ENCODE data around the gene RPS15.

The RPS15 gene

DNA sequence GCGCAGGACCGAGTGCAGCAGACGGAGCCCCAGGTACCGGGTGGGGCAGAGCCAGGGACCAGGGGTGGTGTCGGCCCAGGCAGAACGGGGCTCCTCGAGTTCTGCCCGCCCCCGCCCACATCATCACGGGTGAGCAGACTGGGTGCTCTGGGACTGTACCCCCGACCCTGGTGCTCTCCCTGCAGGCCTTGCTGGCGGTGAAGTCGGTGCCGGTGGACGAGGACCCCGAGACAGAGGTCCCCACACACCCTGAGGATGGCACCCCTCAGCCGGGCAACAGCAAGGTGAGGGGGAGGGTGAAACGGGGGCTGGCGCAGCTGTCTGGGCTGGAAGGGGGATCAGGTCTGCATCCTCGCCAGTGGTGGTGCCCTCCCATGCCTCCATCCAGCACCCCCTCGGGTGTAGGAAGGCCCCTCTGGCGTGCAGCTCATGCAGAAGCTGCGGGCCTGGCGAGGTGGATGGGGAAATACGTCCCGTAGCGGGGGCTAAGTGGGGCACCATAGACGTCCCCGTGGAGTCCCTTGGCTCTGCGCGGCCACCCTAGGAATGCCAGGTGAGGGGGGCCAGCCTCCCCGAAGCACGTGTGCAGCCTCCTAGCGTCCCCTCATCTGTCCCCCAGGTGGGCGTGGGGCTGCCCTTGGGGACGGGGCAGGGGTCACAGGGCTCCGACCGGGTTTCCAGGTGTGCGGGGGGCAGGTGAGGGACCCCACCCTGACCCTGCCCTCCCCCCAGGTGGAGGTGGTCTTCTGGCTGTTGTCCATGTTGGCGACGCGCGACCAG is 18.1 kb downstream of the RPS15 start:
- POLR2A ChIA-PET (ENCODE audit: low non-redundant PET): interaction anchor here (0.8 kb wide), 1 partner anchor 45 kb away, joined by 3 read pairs; no protein-coding TSS in a partner anchor
- no peak overlapping the region; the same call in 1 of the 2 replicates for H3K27ac ChIP-seq
- no peak for DNase-seq (ENCODE audit: low spot score)
- CTCF ChIA-PET: interaction anchor here (0.6 to 1.0 kb wide), 3 partner anchors 11 to 211 kb away, joined by 3 to 4 read pairs (median 3); no protein-coding TSS in a partner anchor
- TF ChIP-seq, protein P1, sequence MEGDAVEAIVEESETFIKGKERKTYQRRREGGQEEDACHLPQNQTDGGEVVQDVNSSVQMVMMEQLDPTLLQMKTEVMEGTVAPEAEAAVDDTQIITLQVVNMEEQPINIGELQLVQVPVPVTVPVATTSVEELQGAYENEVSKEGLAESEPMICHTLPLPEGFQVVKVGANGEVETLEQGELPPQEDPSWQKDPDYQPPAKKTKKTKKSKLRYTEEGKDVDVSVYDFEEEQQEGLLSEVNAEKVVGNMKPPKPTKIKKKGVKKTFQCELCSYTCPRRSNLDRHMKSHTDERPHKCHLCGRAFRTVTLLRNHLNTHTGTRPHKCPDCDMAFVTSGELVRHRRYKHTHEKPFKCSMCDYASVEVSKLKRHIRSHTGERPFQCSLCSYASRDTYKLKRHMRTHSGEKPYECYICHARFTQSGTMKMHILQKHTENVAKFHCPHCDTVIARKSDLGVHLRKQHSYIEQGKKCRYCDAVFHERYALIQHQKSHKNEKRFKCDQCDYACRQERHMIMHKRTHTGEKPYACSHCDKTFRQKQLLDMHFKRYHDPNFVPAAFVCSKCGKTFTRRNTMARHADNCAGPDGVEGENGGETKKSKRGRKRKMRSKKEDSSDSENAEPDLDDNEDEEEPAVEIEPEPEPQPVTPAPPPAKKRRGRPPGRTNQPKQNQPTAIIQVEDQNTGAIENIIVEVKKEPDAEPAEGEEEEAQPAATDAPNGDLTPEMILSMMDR (conservative IDR thresholded peaks at IDR 0.05; ENCODE audit: low read depth): no peak

DNA sequence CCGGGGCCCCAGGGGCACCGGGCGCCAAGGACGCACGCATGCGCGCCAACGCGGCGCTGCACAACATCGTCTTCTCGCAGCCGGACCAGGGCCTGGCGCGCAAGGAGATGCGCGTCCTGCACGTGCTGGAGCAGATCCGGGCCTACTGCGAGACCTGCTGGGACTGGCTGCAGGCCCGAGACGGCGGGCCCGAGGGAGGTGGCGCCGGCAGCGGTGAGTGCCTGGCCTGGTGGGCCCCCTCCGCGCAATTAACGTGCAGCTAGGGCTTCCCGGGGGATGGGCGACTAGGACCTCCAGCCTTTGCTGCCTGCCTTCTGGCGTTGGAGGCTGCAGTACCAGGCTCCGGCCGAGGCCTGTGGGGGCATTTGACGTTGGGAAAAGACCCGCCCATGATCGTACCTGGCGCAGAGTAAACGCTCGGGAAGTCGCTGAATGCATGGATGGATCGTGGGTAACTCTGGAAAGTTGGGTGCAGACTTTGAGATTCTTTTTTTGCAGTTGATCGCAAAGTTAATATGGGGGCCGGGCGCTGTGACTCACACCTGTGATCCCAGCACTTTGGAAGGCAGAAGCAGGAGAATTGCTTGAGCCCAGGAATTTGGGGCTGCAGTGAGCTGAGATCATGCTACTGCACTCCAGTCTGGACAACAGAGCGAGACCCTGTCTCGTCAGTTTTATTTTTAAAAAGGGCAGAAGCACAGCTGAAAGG is 19.0 kb downstream of the RPS15 start:
- peak overlapping the region; percentile 43 for H3K27ac ChIP-seq
- DNase-seq (ENCODE audit: low spot score): no peak
- CTCF ChIA-PET: interaction anchor here (0.6 to 1.0 kb wide), 2 partner anchors 10 to 57 kb away, joined by 3 to 6 read pairs; no protein-coding TSS in a partner anchor
- TF ChIP-seq, protein P1 (conservative IDR thresholded peaks at IDR 0.05; ENCODE audit: low read depth): no peak; the same call in 1 of the 2 replicates
- POLR2A ChIA-PET (ENCODE audit: low non-redundant PET): interaction anchor here (0.8 kb wide), 1 partner anchor 46 kb away, joined by 3 read pairs; no protein-coding TSS in a partner anchor

DNA sequence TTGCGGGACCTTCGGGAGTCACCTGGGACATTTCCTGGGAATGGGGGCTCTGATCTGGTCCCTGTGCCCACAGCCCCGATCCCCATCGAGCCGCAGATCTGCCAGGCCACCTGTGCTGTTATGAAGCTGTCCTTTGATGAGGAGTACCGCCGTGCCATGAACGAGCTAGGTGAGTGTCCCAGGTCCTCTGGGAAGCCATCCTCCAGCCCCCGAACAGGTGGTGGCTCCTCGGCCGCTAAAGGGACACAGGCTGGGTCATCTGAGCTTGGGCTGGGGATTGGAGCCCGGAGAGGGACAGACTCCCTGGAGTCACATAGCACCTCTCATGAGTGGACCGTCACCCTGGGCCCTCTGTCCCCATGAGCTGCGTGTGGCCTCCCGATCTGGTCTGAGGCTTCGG is 19.7 kb downstream of the RPS15 start:
- ChIA-PET POLR2A (ENCODE audit: low non-redundant PET) (interaction anchor here (0.6 kb wide), 1 partner anchor 392 kb away, joined by 3 read pairs; no protein-coding TSS in a partner anchor), CTCF (interaction anchor here (1.0 kb wide), 1 partner anchor 10 kb away, joined by 6 read pairs; no protein-coding TSS in a partner anchor)
- TF ChIP-seq, protein P1 (conservative IDR thresholded peaks at IDR 0.05; ENCODE audit: low read depth): no peak
- H3K27ac ChIP-seq: no peak overlapping the region
- no peak for DNase-seq (ENCODE audit: low spot score)

DNA sequence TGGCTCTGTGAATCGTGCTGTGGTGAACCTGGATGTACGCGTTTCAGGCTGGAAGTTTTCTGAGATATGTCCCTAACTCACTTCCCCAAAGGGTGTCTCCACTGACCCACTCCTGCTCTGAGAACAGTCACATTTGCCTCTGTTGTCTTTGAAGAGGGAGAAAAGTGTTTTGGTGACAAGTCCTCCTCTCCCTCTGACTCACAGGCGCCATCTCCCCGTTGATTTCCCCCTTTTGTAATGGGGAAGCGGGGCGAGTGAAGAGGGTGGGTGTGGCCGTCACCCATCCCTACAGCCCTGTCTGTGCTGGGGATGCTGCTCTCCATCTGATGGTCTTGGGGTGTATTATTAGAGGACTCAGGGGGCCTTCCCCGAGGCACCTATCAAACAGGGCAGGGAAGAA is 21.3 kb downstream of the RPS15 start:
- POLR2A ChIA-PET (ENCODE audit: low non-redundant PET): no interaction called here
- no peak overlapping the region for H3K27ac ChIP-seq
- DNase-seq (ENCODE audit: low spot score): no peak
- TF ChIP-seq, protein P1 (conservative IDR thresholded peaks at IDR 0.05; ENCODE audit: low read depth): no peak
- CTCF ChIA-PET: no interaction called here

DNA sequence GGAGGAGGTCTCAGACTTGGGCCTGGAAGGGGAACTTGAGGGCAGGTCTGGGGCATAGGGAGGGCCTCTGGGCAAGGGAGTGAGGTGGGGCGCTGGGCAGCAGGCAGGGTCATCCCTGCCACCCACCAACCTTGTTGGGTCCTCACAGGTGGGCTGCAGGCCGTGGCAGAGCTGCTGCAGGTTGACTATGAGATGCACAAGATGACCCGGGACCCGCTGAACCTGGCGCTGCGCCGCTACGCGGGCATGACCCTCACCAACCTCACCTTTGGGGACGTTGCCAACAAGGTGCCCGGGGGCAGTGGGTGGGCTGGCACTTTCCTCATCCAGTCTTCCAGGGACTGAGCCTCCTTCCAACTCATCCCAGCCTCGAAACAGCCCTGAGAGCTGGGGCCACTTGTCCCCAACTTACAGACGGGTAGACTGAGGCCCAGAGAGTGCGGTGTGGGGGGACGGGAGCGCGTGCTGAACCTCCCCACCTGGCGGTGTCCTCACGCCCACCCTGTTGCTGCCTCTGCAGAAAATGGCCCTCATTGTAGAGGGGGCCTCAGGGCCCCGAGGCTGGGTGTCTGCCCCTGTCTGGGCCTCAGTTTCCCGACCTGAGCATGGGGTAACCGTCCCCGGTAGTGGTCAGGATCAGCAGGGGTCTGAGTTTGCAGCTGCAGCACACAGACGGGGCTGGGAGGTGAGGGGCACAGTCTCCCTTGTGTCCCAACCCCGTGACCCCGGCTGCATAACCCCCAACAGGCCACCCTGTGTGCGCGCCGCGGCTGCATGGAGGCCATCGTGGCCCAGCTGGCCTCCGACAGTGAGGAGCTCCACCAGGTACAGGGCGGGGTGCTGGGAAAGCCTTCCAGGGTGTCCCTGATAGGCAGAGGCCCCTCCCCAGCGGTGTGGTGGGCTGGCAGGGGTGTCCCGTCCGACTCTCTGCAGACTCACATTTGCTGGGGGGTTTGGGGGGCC is 22.1 kb downstream of the RPS15 start:
- no peak for DNase-seq (ENCODE audit: low spot score)
- ChIA-PET POLR2A (ENCODE audit: low non-redundant PET) (no interaction called here), CTCF (interaction anchor here (0.6 kb wide), 1 partner anchor 572 kb away, joined by 3 read pairs; no protein-coding TSS in a partner anchor)
- H3K27ac ChIP-seq: no peak overlapping the region
- TF ChIP-seq, protein P1 (conservative IDR thresholded peaks at IDR 0.05; ENCODE audit: low read depth): no peak

Measured in RWPE1 (cell line).